Dedifferentiated amniotic fluid mesenchymal stem cell (primary cell): Measurements from ENCODE around the gene SHKBP1.
"Not testable (repeated sequence)": the region's sequence is repeated elsewhere in the genome, so short reads cannot be mapped to it uniquely, and the experiment has no call there.

Source experiments
- DNase-seq: peaks from one replicate; pipeline ENCODE4 v3.0.0-alpha.2; 2016; ENCODE audit errors: extremely low spot score

The SHKBP1 gene

GRCh38 chr19:40555978-40556689 lies 20.5 kb upstream of the SHKBP1 start:
- no peak for DNase-seq

- DNase-seq = no peak
Observed at GRCh38 chr19:40556953-40557530, 19.6 kb upstream of the SHKBP1 start.

GRCh38 chr19:40559394-40559793 lies 17.3 kb upstream of the SHKBP1 start:
- no peak for DNase-seq

GRCh38 chr19:40560092-40560507 lies 16.6 kb upstream of the SHKBP1 start:
- DNase-seq = no peak

- DNase-seq = no peak
Observed at GRCh38 chr19:40561947-40562346, 14.7 kb upstream of the SHKBP1 start.

- not testable (repeated sequence) for DNase-seq
Observed at GRCh38 chr19:40564535-40564934, 12.1 kb upstream of the SHKBP1 start.

GRCh38 chr19:40565355-40565754 lies 11.3 kb upstream of the SHKBP1 start:
- DNase-seq = no peak

GRCh38 chr19:40565910-40566495 lies 10.7 kb upstream of the SHKBP1 start:
- DNase-seq = no peak

GRCh38 chr19:40567040-40567749 lies 9.5 kb upstream of the SHKBP1 start:
- DNase-seq = no peak

- DNase-seq = no peak
Observed at GRCh38 chr19:40567750-40568494, 8.8 kb upstream of the SHKBP1 start.

GRCh38 chr19:40570313-40571004 lies 6.2 kb upstream of the SHKBP1 start:
- peak; percentile 97 for DNase-seq

GRCh38 chr19:40571005-40571318 lies 5.7 kb upstream of the SHKBP1 start:
- no peak for DNase-seq

GRCh38 chr19:40571831-40572495 lies 4.7 kb upstream of the SHKBP1 start:
- no peak for DNase-seq

GRCh38 chr19:40575326-40575725 lies 1.3 kb upstream of the SHKBP1 start:
- DNase-seq = no peak

- no peak for DNase-seq
Observed at GRCh38 chr19:40576151-40576584, 505 bp upstream of the SHKBP1 start.

- DNase-seq = no peak
Observed at GRCh38 chr19:40578442-40578908, 1.8 kb downstream of the SHKBP1 start.

- DNase-seq = no peak
Observed at GRCh38 chr19:40580619-40581018, 3.9 kb downstream of the SHKBP1 start.

GRCh38 chr19:40581531-40581930 lies 4.9 kb downstream of the SHKBP1 start:
- DNase-seq = no peak

GRCh38 chr19:40582467-40582866 lies 5.8 kb downstream of the SHKBP1 start:
- no peak for DNase-seq

GRCh38 chr19:40583283-40583682 lies 6.6 kb downstream of the SHKBP1 start:
- DNase-seq = no peak

GRCh38 chr19:40584007-40584406 lies 7.3 kb downstream of the SHKBP1 start:
- DNase-seq = no peak
